Smooth muscle cell (in vitro differentiated cells): ENCODE results near the gene TRPM3. TPM values are rescaled to one million over a fixed set of nuclear protein-coding genes. Genes with fewer than 3 reads are reported as not detected.

ENCODE experiments used
- DNase-seq: peaks from one replicate; lab custom pipeline; 2025; ENCODE audit not compliant: unreplicated experiment; lab: John Stamatoyannopoulos, UW
- H2AFZ ChIP-seq: fragments of 200-600 bp; sonication (generic); 2 replicates; pipeline ENCODE4 v1.6.0; 2016; ENCODE audit warnings: antibody characterized with exemption, low read depth, mild to moderate bottlenecking
- H3F3A ChIP-seq: fragments of 200-600 bp; sonication (generic); 2 replicates; pipeline ENCODE4 v1.6.0; 2017; ENCODE audit warnings: antibody characterized with exemption, low read depth
- H3K27ac ChIP-seq: fragments of 200-600 bp; sonication (generic); 2 replicates; pipeline ENCODE4 v1.5.1; 2016; ENCODE audit warnings: low read depth, mild to moderate bottlenecking
- H3K27me3 ChIP-seq: fragments of 200-600 bp; sonication (generic); 2 replicates; pipeline ENCODE4 v1.6.1; 2016; ENCODE audit warnings: low read depth, mild to moderate bottlenecking
- H3K36me3 ChIP-seq: fragments of 200-600 bp; sonication (generic); 2 replicates; pipeline ENCODE4 v1.5.1; 2016; ENCODE audit warnings: low read depth
- H3K4me1 ChIP-seq: fragments of 200-600 bp; sonication (generic); 2 replicates; pipeline ENCODE4 v1.5.1; 2016; ENCODE audit warnings: low read depth
- H3K4me2 ChIP-seq: fragments of 200-600 bp; sonication (generic); 2 replicates; pipeline ENCODE4 v1.6.0; 2016; ENCODE audit warnings: mild to moderate bottlenecking
- H3K4me3 ChIP-seq: fragments of 200-600 bp; sonication (generic); 2 replicates; pipeline ENCODE4 v1.5.1; 2016; ENCODE audit warnings: mild to moderate bottlenecking
- H3K79me2 ChIP-seq: fragments of 200-600 bp; sonication (generic); 2 replicates; pipeline ENCODE4 v1.6.0; 2016; ENCODE audit warnings: low read depth, mild to moderate bottlenecking
- H3K9ac ChIP-seq: fragments of 200-600 bp; sonication (generic); 2 replicates; pipeline ENCODE4 v1.6.0; 2016; ENCODE audit warnings: low read depth
- H3K9me3 ChIP-seq: fragments of 200-600 bp; sonication (generic); replicated peaks from 2 replicates; pipeline ENCODE4 v1.5.1; 2016; ENCODE audit warnings: low read depth
- H4K20me1 ChIP-seq: fragments of 200-600 bp; sonication (generic); 2 replicates; pipeline ENCODE4 v1.6.0; 2016; ENCODE audit warnings: low read depth
- WGBS: methylation state at CpG from one replicate; pipeline ENCODE4 v1.1.7; 2016; ENCODE audit warnings: low lambda C conversion rate; 5-methylcytosine and 5-hydroxymethylcytosine counted together
- polyA plus RNA-seq: library from polyadenylated mRNA; unstranded; fragments of >200 nt; fragmentation: Nextera tagmentation; extraction: Ambion mirVana; gene quantifications from 2 replicates; pipeline ENCODE4 v1.2.1, GENCODE V29; 2016
- total RNA-seq: library from RNA; depleted of rRNA; stranded (reverse); fragments of >200 nt; gene quantifications from 2 replicates; pipeline ENCODE4 v1.2.3, GENCODE V29; 2014
- TF ChIP-seq, protein P1 (sequence below): fragments of 200-600 bp; sonication (generic); IDR thresholded peaks from 2 replicates; pipeline ENCODE4 v1.5.1; 2017; ENCODE audit warnings: borderline replicate concordance, mild to moderate bottlenecking, antibody characterized with exemption; ENCODE audit not compliant: insufficient read depth, poor library complexity, severe bottlenecking

The TRPM3 gene
- total and polyA plus RNA-seq, 2 experiments from 2014 or later = not detected

DNA sequence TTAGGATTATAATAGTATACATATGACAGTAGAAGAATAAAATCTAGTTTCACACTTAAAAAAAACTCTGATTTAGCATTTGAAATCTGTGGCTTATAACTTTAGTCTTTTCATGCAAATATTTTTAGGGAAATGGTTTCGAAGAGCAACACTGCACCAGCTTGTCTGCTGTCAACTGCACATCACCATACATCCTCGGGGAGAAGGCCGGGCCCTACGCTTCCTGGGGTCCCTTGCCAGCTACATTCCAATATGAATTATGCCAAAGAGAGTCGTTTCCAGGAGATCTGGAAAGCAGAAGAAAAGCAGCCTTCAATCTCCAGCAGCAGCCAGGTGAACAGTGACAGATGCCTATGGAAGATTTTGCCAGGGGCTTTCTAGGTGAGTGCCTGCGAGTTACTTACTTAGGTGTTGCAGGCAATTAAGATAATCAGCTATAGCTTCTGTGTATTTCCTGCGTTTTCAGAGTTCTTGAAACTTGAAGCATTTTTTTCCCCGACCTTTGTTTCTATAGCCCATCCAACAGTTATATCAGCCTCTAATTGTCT, 166.8 kb downstream of the TRPM3 start:
- TF ChIP-seq, protein P1, sequence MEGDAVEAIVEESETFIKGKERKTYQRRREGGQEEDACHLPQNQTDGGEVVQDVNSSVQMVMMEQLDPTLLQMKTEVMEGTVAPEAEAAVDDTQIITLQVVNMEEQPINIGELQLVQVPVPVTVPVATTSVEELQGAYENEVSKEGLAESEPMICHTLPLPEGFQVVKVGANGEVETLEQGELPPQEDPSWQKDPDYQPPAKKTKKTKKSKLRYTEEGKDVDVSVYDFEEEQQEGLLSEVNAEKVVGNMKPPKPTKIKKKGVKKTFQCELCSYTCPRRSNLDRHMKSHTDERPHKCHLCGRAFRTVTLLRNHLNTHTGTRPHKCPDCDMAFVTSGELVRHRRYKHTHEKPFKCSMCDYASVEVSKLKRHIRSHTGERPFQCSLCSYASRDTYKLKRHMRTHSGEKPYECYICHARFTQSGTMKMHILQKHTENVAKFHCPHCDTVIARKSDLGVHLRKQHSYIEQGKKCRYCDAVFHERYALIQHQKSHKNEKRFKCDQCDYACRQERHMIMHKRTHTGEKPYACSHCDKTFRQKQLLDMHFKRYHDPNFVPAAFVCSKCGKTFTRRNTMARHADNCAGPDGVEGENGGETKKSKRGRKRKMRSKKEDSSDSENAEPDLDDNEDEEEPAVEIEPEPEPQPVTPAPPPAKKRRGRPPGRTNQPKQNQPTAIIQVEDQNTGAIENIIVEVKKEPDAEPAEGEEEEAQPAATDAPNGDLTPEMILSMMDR = no peak
- Histone ChIP-seq H3K27ac (peak overlapping the region; percentile 42), H3K9ac (no peak overlapping the region), H3K9me3 (no peaks in the 10 kb centered on the region), H3K79me2 (no peaks in the 10 kb centered on the region), H3K4me1 (peaks cover 59% of the 10 kb centered on the region), H3K27me3 (no peaks in the 10 kb centered on the region), H2AFZ (no peak overlapping the region), H3K4me2 (peak overlapping the region; percentile 46), H3K36me3 (no peaks in the 10 kb centered on the region), H3F3A (no peaks in the 10 kb centered on the region), H3K4me3 (no peak overlapping the region), H4K20me1 (no peaks in the 10 kb centered on the region)
- WGBS = 50% methylated on average over 8 of the region's 8 CpGs
- no peak for DNase-seq

DNA sequence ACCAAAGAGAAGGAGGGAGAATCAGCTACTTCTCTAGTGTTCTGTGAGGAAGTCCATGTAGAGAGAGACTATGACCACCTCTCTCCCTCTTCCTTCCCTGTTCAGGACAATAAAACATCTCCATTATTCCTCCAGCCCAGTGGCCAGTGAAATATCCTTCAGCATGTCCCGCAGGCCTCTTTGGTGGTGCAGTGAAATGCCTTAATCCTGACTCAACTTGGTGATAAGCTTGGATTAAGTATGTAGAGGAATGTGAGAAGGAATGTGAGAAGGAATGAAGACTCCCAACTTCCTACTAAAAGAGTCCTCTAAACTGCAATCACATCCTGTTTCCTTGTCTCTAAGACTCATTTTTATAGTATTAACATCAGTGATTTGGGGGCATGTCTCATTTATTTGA, 167.3 kb downstream of the TRPM3 start:
- Histone ChIP-seq H3K4me3 (no peak overlapping the region), H2AFZ (peak overlapping the region; percentile 32), H3K36me3 (no peaks in the 10 kb centered on the region), H3K9me3 (no peaks in the 10 kb centered on the region), H3K27me3 (no peaks in the 10 kb centered on the region), H3F3A (no peaks in the 10 kb centered on the region), H3K79me2 (no peaks in the 10 kb centered on the region), H4K20me1 (no peaks in the 10 kb centered on the region), H3K4me2 (peak overlapping the region; percentile 46), H3K9ac (no peak overlapping the region), H3K4me1 (peaks cover 59% of the 10 kb centered on the region), H3K27ac (peak overlapping the region; percentile 42)
- no peak for DNase-seq
- WGBS = 0% methylated on average over 1 of the region's 1 CpG
- TF ChIP-seq, protein P1 = no peak

DNA sequence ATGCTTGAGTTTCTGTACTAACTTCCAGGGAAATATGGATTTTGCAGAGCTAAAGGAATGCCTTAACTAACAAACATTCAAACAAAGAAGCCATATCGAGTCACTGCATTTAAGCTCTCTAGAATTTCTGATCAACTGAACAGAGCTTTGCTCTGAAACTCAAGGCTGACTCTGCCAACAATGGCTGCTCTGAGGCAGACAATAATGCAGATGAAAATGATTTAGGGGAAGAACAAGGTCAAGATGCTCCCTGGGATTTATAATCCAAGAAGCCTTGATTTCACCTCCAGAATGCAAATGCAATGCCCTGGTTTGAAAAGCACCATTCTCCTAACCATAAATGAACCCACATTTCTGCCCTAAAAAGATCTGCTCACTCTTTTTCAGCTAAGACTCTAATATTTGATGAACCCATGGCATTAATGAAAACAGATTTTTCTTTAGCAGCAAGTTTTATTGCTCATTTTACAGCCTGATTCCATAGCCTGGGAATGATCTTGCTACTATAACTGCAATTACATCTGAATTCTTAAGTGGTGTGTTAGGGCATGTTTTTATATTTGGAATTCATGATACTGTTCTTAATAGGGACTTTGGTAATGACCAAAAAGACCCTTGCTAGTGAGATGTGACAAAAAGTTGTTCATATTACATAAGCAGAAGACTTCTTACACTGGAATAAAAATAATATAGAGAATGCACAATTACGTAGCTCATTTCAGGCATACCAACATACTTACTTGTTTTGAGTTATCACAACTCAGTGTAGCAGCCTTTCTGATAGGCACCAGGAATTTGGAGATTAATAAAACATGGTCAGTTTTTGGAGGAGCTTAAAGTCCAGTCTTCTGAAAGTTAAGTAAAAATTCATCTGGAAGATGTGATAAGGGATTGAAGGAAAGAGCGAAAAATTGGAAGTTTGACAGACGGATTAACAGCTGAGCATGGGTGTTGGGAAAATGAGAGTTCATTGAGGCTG, 169.4 kb downstream of the TRPM3 start:
- Histone ChIP-seq H3K9ac (no peak overlapping the region), H3K4me2 (no peak overlapping the region), H3K27ac (no peak overlapping the region), H3K4me3 (no peak overlapping the region), H2AFZ (peak overlapping the region; percentile 28), H3F3A (no peaks in the 10 kb centered on the region), H3K27me3 (no peaks in the 10 kb centered on the region), H3K4me1 (peaks cover 75% of the 10 kb centered on the region), H3K36me3 (no peaks in the 10 kb centered on the region), H3K9me3 (no peaks in the 10 kb centered on the region), H3K79me2 (no peaks in the 10 kb centered on the region), H4K20me1 (no peaks in the 10 kb centered on the region)
- TF ChIP-seq, protein P1 = no peak
- DNase-seq = no peak
- WGBS = 90% methylated on average over 4 of the region's 4 CpGs
